Measurements from ENCODE around the gene MED22.
"Not testable (repeated sequence)": the region's sequence is repeated elsewhere in the genome, so short reads cannot be mapped to it uniquely, and the experiment has no call there.

Gene MED22

DNA sequence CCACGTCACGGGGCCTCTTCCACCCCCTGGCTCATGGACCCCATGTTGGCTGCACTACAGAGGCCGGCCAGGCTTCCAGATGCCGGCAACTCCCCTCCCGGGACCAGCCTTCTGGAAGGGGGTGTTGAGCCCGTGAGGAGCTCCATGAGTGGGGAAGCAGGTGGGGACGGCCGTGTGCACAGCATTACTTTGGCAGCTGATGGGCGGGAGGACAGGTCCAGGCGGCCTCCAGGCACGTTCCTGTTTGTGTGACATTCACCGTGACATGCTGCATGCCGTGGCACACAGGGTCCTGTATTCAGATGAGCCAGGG is 43.8 kb downstream of the MED22 start:
- no peak for DNase-seq

- no peak for DNase-seq
Measured at GRCh38 chr9:133303266-133304157, 44.4 kb downstream of the MED22 start.

- DNase-seq, result no peak
Measured at GRCh38 chr9:133301253-133302230, 46.4 kb downstream of the MED22 start.

DNA sequence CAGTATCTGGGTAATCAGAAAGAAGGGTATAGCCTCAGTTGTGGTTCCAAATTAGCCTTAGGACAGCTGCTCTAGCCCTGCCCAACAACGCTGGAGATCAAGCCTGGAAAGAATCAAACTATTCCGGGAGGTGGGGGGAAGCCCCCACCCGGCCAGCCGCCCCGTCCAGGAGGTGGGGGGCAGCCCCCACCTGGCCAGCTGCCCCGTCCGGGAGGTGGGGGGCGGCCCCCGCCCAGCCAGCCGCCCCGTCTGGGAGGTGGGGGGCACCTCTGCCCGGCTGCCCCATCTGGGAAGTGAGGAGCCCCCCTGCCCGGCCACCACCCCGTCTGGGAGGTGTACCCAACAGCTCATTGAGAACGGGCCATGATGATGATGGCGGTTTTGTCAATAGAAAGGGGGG is 47.9 kb downstream of the MED22 start:
- not testable (repeated sequence) for DNase-seq

DNA sequence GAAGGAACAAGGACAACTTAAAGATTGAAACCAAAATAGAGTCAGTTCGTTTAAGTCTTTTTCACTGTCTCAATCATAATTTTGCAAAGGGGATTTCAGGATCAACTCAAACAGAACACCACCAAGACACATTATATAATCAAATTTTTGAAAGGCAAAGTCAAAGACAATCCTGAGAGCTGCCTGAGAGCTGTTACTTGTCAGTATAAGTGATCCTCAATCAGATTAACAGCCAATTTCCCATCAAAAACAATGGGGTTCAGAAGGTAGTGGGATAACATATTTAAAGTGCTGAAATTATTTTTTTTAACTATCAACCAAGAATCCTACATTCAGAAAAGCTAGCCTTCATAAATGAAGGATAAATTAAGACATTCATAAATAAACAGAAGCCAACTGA is 53.7 kb downstream of the MED22 start:
- no peak for DNase-seq

GRCh38 chr9:133290751-133291302 is 57.1 kb downstream of the MED22 start:
- no peak for DNase-seq
